ENCODE measurements around the gene CARD11.

DNA sequence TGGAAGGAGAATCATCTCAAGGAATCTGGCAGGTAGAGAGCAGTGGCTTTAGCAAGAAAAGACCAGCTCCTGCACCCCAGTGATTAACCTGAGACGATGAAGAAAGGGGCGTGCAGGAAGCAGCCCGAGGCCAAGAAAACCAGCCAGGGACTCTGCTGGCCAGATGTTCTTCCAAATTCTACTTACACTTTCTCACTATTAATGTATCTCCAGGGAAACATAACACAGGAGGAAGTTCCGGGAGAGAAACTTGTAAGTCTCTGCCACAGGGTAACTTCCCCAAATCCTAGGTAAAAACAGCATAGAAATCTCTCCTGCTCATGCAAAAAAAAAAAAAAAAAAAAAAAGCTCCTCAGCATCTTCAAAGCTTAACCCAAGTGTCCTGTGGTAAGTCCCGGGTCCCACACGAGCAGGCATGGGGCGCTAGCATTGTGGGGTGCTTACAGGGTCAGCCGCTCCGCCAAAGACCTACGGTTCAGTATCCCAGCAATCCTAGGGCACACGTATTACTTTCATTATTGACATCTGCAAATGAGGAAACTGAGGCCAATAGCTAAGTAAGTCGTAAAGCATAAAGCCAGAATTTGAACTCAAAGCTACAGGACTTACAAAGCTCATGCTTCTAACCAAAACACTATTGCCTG, 102.3 kb downstream of the CARD11 start:
- TF ChIP-seq POLR2A (IDR thresholded peaks at IDR 0.05) = no peak
- TF ChIP-seq, protein P1, sequence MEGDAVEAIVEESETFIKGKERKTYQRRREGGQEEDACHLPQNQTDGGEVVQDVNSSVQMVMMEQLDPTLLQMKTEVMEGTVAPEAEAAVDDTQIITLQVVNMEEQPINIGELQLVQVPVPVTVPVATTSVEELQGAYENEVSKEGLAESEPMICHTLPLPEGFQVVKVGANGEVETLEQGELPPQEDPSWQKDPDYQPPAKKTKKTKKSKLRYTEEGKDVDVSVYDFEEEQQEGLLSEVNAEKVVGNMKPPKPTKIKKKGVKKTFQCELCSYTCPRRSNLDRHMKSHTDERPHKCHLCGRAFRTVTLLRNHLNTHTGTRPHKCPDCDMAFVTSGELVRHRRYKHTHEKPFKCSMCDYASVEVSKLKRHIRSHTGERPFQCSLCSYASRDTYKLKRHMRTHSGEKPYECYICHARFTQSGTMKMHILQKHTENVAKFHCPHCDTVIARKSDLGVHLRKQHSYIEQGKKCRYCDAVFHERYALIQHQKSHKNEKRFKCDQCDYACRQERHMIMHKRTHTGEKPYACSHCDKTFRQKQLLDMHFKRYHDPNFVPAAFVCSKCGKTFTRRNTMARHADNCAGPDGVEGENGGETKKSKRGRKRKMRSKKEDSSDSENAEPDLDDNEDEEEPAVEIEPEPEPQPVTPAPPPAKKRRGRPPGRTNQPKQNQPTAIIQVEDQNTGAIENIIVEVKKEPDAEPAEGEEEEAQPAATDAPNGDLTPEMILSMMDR (IDR thresholded peaks at IDR 0.05) = no peak
